ENCODE data around the gene MAPK10.

DNA sequence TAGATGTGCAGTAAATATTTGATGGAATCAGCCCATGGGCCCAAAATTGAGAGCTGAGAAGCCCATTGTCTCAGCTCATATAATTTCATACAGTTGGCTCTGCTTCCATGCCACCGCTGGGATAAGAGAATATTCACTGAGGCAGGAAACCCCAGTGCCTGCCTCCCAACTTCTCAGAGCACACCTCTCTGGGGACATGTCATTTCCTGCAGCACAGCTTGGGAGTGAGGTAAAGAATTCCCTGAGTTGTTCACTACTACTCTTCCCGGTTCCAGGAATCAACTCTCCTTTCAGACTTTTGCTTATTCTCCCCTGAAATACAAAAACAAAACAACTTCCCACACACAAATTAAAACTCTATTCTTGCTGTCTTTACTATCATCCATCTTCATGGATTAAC lies 389.3 kb downstream of the MAPK10 start:
- TF ChIP-seq RAD21 (IDR thresholded peaks at IDR 0.05 in 1 of 2, conservative IDR thresholded peaks at IDR 0.05 in 1 of 2; ENCODE audit: low read depth in 2 of 2, low read length in 2 of 2) (no peak), CTCF (IDR thresholded peaks at IDR 0.05; ENCODE audit: control extremely low read depth in 1 of 3, insufficient read depth in 1 of 3, low read depth in 1 of 3, low read length in 3 of 3) (no peak), SRF (IDR thresholded peaks at IDR 0.05; ENCODE audit: low read depth, low read length) (no peak), SP1 (IDR thresholded peaks at IDR 0.05; ENCODE audit: low read depth, low read length) (no peak), SUZ12 (IDR thresholded peaks at IDR 0.05; ENCODE audit: low read length) (no peak), TAF1 (IDR thresholded peaks at IDR 0.05; ENCODE audit: low read depth, low read length) (no peak)
- TF ChIP-seq, protein P1, sequence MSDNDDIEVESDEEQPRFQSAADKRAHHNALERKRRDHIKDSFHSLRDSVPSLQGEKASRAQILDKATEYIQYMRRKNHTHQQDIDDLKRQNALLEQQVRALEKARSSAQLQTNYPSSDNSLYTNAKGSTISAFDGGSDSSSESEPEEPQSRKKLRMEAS (IDR thresholded peaks at IDR 0.05): no peak
- TF ChIP-seq, protein P2, sequence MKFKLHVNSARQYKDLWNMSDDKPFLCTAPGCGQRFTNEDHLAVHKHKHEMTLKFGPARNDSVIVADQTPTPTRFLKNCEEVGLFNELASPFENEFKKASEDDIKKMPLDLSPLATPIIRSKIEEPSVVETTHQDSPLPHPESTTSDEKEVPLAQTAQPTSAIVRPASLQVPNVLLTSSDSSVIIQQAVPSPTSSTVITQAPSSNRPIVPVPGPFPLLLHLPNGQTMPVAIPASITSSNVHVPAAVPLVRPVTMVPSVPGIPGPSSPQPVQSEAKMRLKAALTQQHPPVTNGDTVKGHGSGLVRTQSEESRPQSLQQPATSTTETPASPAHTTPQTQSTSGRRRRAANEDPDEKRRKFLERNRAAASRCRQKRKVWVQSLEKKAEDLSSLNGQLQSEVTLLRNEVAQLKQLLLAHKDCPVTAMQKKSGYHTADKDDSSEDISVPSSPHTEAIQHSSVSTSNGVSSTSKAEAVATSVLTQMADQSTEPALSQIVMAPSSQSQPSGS (IDR thresholded peaks at IDR 0.05; ENCODE audit: low read length): no peak
